ENCODE results near the gene ATP10B.

The ATP10B gene

DNA sequence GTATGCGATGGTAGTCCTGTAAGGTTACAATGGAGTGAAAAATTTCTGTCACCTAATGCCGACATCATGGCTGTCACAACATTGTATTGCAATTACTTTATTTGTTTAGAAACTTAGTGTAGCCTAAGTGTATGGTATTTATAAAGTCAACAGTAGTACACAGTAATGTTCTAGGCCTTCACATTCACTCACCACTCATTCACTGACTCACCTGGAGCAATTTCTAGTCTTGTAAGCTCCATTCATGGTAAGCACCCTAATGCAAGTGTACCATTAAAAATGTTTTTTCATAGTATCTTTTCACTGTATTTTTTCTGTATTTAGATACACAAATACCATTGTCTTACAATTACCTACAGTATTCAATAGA lies 58.5 kb downstream of the ATP10B start:
- Mint-ChIP-seq H3K27ac (no peak overlapping the region), H3K36me3 (ENCODE audit: low read depth) (no peaks in the 10 kb centered on the region), H3K4me1 (ENCODE audit: low read depth) (peaks cover 13% of the 10 kb centered on the region), H3K27me3 (no peaks in the 10 kb centered on the region), H3K9me3 (no peaks in the 10 kb centered on the region), H3K4me3 (no peak overlapping the region)
- intact Hi-C loops (cut with micrococcal nuclease): no loop called here

DNA sequence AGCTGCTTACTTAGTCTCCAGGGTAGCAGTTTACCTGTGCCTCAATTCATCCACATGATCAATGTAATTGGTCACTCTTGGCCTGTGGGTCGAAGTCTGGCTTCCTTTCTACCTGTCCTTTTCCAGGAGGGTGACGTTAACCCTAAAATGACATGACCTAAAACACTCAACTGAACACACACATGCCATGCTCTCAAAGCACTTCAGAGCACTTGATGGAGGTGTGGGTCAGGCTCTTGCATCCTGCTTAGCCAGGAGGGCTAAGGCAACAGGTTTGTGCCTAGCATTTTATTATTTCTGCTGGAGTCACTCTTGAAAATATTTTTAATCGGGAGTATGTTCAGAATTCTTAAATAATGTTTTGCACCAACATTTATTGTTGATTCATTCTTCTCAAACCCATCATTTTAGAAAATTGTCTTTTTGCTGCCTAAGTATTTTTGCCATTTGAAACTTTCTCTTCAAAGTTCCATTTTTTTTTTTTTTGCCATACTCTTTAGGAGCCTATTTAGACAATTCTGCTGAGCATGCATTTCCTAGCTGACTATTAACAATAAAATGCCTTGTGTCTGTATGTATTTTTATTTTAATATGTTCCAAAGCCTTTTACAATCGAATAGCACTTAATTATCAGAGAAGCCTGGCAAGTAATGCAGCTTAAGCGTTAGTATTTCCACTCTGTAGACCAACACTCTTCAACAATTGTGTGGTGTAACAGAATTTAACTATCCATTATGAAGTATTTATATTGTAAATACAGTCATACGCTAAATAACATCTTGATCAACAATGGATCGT lies 59.1 kb downstream of the ATP10B start:
- H3K27me3 Mint-ChIP-seq: no peaks in the 10 kb centered on the region
- H3K9me3 Mint-ChIP-seq: no peaks in the 10 kb centered on the region
- no peak overlapping the region for H3K27ac Mint-ChIP-seq
- intact Hi-C loops (cut with micrococcal nuclease): no loop called here
- no peak overlapping the region for H3K4me3 Mint-ChIP-seq
- no peaks in the 10 kb centered on the region for H3K36me3 Mint-ChIP-seq (ENCODE audit: low read depth)
- peaks cover 7% of the 10 kb centered on the region for H3K4me1 Mint-ChIP-seq (ENCODE audit: low read depth)

- intact Hi-C loops (cut with micrococcal nuclease): no loop called here
- Mint-ChIP-seq H3K4me1 (ENCODE audit: low read depth) (peaks cover 6% of the 10 kb centered on the region), H3K27me3 (no peaks in the 10 kb centered on the region), H3K4me3 (no peak overlapping the region), H3K36me3 (ENCODE audit: low read depth) (no peaks in the 10 kb centered on the region), H3K27ac (no peak overlapping the region), H3K9me3 (no peaks in the 10 kb centered on the region)
Observed at GRCh38 chr5:160792281-160792680, 59.7 kb downstream of the ATP10B start.

DNA sequence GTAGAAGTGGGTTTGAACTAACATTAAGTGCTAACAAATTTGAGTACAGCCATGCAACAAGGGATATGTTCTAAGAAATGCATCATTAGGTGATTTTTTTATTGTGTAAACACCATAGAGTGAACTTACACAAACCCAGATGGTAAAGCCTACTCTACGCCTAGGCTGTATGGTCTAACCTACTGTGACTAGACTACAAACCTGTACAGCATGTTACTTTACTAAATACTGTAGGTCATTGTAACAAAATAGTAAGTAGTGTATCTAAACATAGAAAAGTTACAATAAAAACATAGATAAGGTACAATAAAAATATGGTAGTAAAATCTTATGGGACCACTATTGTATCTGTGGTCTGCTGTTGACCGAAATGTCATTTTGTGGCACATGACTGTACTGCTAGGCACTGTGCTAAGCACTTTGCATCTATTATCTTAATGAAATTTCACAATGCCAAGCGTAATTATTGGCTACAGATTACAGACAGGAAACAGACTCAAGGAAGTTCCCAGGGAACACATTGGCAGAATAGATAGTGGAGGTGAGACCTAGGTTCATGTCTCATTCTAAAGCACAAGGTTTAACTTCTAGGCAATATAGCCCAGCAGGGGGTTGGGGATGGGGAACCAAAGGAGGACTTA lies 62.7 kb downstream of the ATP10B start:
- Mint-ChIP-seq H3K36me3 (ENCODE audit: low read depth) (no peaks in the 10 kb centered on the region), H3K27ac (no peak overlapping the region), H3K27me3 (no peaks in the 10 kb centered on the region), H3K4me1 (ENCODE audit: low read depth) (peaks cover 10% of the 10 kb centered on the region), H3K9me3 (no peaks in the 10 kb centered on the region), H3K4me3 (no peak overlapping the region)
- intact Hi-C loops (cut with micrococcal nuclease): loop anchor here (10.0 kb wide), 1 partner anchor 105 kb away; no protein-coding TSS in a partner anchor

GRCh38 chr5:160788102-160788660 lies 63.8 kb downstream of the ATP10B start:
- H3K4me3 Mint-ChIP-seq: no peak overlapping the region
- H3K9me3 Mint-ChIP-seq: no peaks in the 10 kb centered on the region
- H3K27me3 Mint-ChIP-seq: no peaks in the 10 kb centered on the region
- H3K36me3 Mint-ChIP-seq (ENCODE audit: low read depth): no peaks in the 10 kb centered on the region
- H3K4me1 Mint-ChIP-seq (ENCODE audit: low read depth): peaks cover 10% of the 10 kb centered on the region
- no peak overlapping the region for H3K27ac Mint-ChIP-seq
- intact Hi-C loops (cut with micrococcal nuclease): loop anchor here (10.0 kb wide), 1 partner anchor 103 kb away; no protein-coding TSS in a partner anchor

DNA sequence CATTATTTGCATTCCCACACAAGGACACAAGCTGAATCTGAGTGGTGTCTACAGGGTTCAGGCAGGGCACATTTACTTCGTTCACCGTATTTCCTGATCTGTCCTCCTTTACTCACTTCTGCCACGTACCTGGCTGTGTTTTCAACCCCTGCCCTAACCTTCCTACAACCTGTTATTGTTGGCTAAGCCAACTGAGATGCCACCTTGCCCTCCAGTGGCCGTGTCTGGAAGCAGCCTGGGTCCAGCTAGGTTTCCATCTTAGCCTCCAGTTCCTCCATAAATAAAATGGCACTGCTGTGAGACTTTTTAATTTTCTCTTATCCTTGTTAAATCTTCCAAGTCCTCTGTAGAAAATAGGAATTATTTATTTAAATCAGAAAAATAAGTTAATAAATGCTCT lies 64.8 kb downstream of the ATP10B start:
- no peaks in the 10 kb centered on the region for H3K27me3 Mint-ChIP-seq
- intact Hi-C loops (cut with micrococcal nuclease): loop anchor here (10.0 kb wide), 1 partner anchor 102 kb away; no protein-coding TSS in a partner anchor
- H3K27ac Mint-ChIP-seq: no peak overlapping the region
- no peaks in the 10 kb centered on the region for H3K36me3 Mint-ChIP-seq (ENCODE audit: low read depth)
- peaks cover 10% of the 10 kb centered on the region for H3K4me1 Mint-ChIP-seq (ENCODE audit: low read depth)
- H3K4me3 Mint-ChIP-seq: no peak overlapping the region
- no peaks in the 10 kb centered on the region for H3K9me3 Mint-ChIP-seq

DNA sequence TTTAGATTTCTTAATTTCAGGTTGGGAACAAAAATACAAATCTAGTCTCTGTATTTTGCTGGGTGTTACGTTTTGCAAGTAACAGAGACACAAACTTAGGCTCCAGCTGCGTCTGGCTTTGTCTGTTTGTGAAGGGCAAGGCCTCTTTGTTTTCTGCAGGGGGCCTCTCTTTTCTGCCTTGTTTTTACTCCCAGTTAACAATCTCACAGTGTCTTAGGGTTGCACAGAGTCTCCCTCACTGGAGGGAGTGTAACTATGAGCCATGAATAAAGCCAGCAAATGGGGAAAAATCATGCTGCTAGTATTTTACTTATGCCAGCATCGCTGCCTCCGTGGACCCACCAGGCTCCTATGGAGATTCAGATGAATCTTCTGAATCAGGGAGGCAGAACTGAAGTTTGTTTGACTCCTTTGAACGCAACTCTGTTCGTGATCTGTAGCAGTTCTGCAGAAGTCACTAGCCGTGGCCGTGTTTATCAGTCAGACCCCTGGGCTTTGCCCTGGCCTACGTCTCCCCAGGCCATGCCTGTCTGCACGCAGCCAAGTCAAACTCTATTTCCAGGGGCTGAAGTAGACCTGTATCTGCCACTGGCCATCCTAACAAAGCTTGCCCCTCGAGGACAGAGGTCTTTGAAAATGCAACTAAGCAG lies 77.2 kb downstream of the ATP10B start:
- no peaks in the 10 kb centered on the region for H3K36me3 Mint-ChIP-seq (ENCODE audit: low read depth)
- intact Hi-C loops (cut with micrococcal nuclease): no loop called here
- no peaks in the 10 kb centered on the region for H3K27me3 Mint-ChIP-seq
- no peak overlapping the region for H3K27ac Mint-ChIP-seq
- peaks cover 5% of the 10 kb centered on the region for H3K4me1 Mint-ChIP-seq (ENCODE audit: low read depth)
- no peaks in the 10 kb centered on the region for H3K9me3 Mint-ChIP-seq
- no peak overlapping the region for H3K4me3 Mint-ChIP-seq

DNA sequence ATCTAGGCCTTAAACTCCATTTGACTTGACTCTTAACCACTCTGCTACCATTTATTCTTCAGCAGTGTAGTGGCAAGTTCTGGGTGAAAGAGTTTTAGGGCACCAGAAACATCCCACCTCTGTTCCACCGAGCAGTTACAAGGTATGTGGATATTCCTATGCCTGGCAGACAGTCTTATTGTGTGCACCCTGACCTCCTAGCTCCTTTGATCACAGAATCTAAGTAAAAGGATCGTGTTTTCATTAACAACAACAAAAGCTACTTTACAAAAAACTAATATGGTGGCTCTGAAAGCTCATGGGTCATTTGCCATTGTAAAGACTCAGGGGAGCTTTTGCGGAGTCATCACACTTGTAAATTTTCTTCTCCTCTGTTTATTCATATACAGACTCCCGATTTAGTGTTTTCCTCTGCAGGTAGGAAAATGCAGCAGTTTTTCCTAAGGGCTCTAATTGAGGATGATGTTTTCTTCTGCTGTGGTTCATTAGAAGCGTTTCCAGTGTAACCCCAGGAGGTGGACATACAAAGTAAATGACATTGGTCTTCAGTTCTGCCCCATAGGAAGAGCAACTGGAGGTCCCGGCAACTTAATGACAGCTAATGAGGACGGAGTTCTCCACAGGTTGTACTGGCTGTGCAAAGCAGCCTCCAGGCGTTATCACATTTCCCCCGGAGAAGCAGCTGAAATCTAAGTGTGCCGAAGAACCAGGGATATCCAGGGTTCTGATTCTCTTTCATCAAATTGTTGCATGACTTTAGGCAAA lies 78.2 kb downstream of the ATP10B start:
- Mint-ChIP-seq H3K27ac (no peak overlapping the region), H3K27me3 (no peaks in the 10 kb centered on the region), H3K36me3 (ENCODE audit: low read depth) (no peaks in the 10 kb centered on the region), H3K9me3 (no peaks in the 10 kb centered on the region), H3K4me3 (no peak overlapping the region), H3K4me1 (ENCODE audit: low read depth) (peaks cover 5% of the 10 kb centered on the region)
- intact Hi-C loops (cut with micrococcal nuclease): no loop called here

DNA sequence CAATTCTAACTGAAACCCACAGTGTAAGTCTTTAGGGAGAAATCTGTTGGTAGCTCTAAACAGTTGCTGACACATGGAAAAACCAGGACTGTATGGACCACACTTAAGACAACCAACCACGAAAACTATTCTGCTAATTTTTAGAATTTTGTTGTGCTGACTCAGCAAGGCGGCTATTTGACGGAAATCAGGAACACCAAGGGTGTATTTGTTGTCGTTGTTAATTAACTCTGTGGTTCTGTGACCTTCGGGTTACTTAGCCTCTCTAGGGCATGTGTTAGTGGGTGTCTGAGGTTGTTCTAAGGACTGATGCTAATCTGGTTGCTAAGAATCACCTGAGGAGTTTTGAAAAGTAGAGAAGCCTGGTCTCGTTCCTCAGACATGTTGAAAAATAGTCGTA lies 79.2 kb downstream of the ATP10B start:
- Mint-ChIP-seq H3K4me1 (ENCODE audit: low read depth) (no peaks in the 10 kb centered on the region), H3K36me3 (ENCODE audit: low read depth) (no peaks in the 10 kb centered on the region), H3K27ac (no peak overlapping the region), H3K9me3 (no peaks in the 10 kb centered on the region), H3K4me3 (no peak overlapping the region), H3K27me3 (no peaks in the 10 kb centered on the region)
- intact Hi-C loops (cut with micrococcal nuclease): no loop called here

DNA sequence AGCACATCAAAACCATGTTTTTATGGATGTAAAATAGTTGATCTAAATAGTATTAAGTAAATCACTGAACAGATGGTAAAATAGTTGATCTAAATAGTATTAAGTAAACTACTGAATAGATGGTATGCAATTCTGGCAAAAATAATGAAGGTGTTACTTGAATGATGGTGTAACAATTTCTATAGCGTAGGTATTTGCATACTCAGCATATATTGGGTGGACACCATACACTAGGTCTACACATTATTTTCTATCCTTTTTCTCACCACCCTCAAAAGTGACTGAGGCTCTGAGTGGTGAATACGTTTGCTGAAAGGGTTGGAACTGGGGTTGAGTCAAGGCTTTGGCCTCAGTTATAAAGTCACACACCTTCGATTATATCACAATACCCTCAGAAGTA lies 81.3 kb downstream of the ATP10B start:
- no peak overlapping the region for H3K4me3 Mint-ChIP-seq
- intact Hi-C loops (cut with micrococcal nuclease): no loop called here
- H3K27ac Mint-ChIP-seq: no peak overlapping the region
- no peaks in the 10 kb centered on the region for H3K9me3 Mint-ChIP-seq
- H3K36me3 Mint-ChIP-seq (ENCODE audit: low read depth): no peaks in the 10 kb centered on the region
- H3K4me1 Mint-ChIP-seq (ENCODE audit: low read depth): no peaks in the 10 kb centered on the region
- no peaks in the 10 kb centered on the region for H3K27me3 Mint-ChIP-seq

GRCh38 chr5:160769301-160769700 lies 82.7 kb downstream of the ATP10B start:
- no peak overlapping the region for H3K27ac Mint-ChIP-seq
- no peak overlapping the region for H3K4me3 Mint-ChIP-seq
- H3K27me3 Mint-ChIP-seq: peaks cover 3% of the 10 kb centered on the region
- no peaks in the 10 kb centered on the region for H3K9me3 Mint-ChIP-seq
- intact Hi-C loops (cut with micrococcal nuclease): no loop called here
- no peaks in the 10 kb centered on the region for H3K36me3 Mint-ChIP-seq (ENCODE audit: low read depth)
- no peaks in the 10 kb centered on the region for H3K4me1 Mint-ChIP-seq (ENCODE audit: low read depth)

DNA sequence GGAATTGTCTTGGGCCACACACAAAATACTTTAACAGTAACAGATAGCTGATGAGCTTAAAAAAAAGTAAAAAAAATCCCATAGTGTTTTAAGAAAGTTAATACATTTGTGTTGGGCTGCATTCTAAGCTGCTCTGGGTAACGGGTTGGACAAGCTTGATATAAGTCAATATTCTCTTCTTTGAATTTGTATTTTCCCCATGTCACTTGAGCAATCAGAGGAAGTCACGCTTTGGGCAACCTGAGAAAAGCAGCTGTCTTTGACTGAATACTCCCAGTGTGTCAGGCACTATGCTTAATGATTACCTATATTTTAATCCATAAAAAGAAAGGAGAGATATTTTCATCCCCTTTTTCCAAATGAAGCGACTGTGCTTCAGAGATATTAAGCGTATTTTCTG lies 84.9 kb downstream of the ATP10B start:
- Mint-ChIP-seq H3K36me3 (ENCODE audit: low read depth) (no peaks in the 10 kb centered on the region), H3K9me3 (peaks cover 8% of the 10 kb centered on the region), H3K27me3 (peaks cover 10% of the 10 kb centered on the region), H3K4me3 (no peak overlapping the region), H3K4me1 (ENCODE audit: low read depth) (no peaks in the 10 kb centered on the region), H3K27ac (no peak overlapping the region)
- intact Hi-C loops (cut with micrococcal nuclease): no loop called here

DNA sequence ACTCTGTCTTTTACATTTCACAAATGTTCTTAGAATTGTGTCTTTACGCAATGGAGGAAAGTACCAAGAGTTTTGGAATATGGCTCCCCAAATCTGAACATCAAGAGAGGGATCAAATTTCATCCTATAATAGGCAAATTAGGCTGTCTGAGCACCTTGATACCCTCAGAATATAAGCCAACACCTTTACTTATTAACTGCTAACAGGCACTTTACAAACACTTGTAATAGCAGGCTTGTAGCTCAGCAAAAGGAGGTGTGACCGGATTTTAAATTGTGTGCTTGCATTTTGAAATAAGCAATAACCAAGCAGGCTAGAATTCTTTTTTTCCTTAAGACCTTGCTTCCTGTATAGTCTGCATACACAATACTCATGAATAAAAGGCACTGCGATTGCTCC lies 92.0 kb downstream of the ATP10B start:
- H3K36me3 Mint-ChIP-seq (ENCODE audit: low read depth): no peaks in the 10 kb centered on the region
- peaks cover 8% of the 10 kb centered on the region for H3K9me3 Mint-ChIP-seq
- intact Hi-C loops (cut with micrococcal nuclease): no loop called here
- no peak overlapping the region for H3K27ac Mint-ChIP-seq
- peaks cover 9% of the 10 kb centered on the region for H3K27me3 Mint-ChIP-seq
- H3K4me3 Mint-ChIP-seq: no peak overlapping the region
- H3K4me1 Mint-ChIP-seq (ENCODE audit: low read depth): no peaks in the 10 kb centered on the region
